WERI-Rb-1 (cell line): ENCODE results near the gene CAPN11.

Experiments
- DNase-seq: peaks from one replicate; pipeline ENCODE4 v3.0.0-alpha.2; 2020
- H3K27ac ChIP-seq: fragments of 250-450 bp; sonication (Bioruptor Pico); 2 replicates; pipeline ENCODE4 v1.5.1; 2020; ENCODE audit warnings: mild to moderate bottlenecking, moderate library complexity
- H3K27me3 ChIP-seq: fragments of 250-450 bp; sonication (Bioruptor Pico); 2 replicates; pipeline ENCODE4 v1.5.1; 2021; ENCODE audit warnings: mild to moderate bottlenecking, low read depth, moderate library complexity; ENCODE audit not compliant: insufficient read depth, severe bottlenecking
- H3K36me3 ChIP-seq: fragments of 250-450 bp; sonication (Bioruptor Pico); 2 replicates; pipeline ENCODE4 v1.5.1; 2020; ENCODE audit warnings: mild to moderate bottlenecking, moderate library complexity
- H3K4me3 ChIP-seq: 2 replicates; pipeline ENCODE4 v1.5.1; 2011; ENCODE audit warnings: low read depth, mild to moderate bottlenecking, control low read depth, low read length
- H3K9me3 ChIP-seq: fragments of 250-450 bp; sonication (Bioruptor Pico); 2 replicates; pipeline ENCODE4 v1.5.1; 2021; ENCODE audit warnings: mild to moderate bottlenecking, moderate library complexity; ENCODE audit not compliant: severe bottlenecking
- TF ChIP-seq, protein P1 (sequence below): IDR thresholded peaks from 2 replicates; pipeline ENCODE4 v1.5.1; 2011; ENCODE audit warnings: low read depth, mild to moderate bottlenecking, control low read depth, inconsistent platforms, low read length

Gene CAPN11

GRCh38 chr6:44221291-44221960 is 62.8 kb downstream of the CAPN11 start:
- Histone ChIP-seq H3K27ac (peak overlapping the region; percentile 3; the same call in 1 of the 2 replicates), H3K27me3 (no peaks in the 10 kb centered on the region), H3K36me3 (peaks cover 8% of the 10 kb centered on the region), H3K9me3 (no peaks in the 10 kb centered on the region), H3K4me3 (no peak overlapping the region)
- DNase-seq, result peak; percentile 92
- TF ChIP-seq, protein P1, sequence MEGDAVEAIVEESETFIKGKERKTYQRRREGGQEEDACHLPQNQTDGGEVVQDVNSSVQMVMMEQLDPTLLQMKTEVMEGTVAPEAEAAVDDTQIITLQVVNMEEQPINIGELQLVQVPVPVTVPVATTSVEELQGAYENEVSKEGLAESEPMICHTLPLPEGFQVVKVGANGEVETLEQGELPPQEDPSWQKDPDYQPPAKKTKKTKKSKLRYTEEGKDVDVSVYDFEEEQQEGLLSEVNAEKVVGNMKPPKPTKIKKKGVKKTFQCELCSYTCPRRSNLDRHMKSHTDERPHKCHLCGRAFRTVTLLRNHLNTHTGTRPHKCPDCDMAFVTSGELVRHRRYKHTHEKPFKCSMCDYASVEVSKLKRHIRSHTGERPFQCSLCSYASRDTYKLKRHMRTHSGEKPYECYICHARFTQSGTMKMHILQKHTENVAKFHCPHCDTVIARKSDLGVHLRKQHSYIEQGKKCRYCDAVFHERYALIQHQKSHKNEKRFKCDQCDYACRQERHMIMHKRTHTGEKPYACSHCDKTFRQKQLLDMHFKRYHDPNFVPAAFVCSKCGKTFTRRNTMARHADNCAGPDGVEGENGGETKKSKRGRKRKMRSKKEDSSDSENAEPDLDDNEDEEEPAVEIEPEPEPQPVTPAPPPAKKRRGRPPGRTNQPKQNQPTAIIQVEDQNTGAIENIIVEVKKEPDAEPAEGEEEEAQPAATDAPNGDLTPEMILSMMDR, result peak; percentile 99

DNA sequence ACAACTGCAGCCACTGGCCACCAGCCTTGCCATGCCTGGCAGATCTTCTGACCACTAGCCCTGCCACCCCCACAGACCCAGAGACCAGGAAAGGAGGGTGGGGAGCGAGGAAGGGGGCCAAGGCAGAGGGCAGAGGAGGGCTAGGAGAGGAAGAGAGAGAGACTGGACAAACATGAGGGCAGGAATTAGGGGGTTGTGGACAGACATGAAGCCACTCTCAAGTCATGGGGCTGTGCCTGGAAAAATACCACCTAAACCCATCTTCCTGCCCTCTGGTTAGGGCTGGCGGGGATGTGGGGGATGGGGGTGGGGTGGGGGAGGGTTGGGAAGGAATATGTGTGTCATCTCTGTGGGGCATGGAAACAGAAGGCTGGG is 63.3 kb downstream of the CAPN11 start:
- no peak for DNase-seq
- H3K4me3 ChIP-seq, result no peak overlapping the region
- H3K27me3 ChIP-seq, result no peaks in the 10 kb centered on the region
- H3K27ac ChIP-seq, result no peak overlapping the region
- H3K9me3 ChIP-seq, result no peaks in the 10 kb centered on the region
- TF ChIP-seq, protein P1, result no peak
- peaks cover 9% of the 10 kb centered on the region for H3K36me3 ChIP-seq

DNA sequence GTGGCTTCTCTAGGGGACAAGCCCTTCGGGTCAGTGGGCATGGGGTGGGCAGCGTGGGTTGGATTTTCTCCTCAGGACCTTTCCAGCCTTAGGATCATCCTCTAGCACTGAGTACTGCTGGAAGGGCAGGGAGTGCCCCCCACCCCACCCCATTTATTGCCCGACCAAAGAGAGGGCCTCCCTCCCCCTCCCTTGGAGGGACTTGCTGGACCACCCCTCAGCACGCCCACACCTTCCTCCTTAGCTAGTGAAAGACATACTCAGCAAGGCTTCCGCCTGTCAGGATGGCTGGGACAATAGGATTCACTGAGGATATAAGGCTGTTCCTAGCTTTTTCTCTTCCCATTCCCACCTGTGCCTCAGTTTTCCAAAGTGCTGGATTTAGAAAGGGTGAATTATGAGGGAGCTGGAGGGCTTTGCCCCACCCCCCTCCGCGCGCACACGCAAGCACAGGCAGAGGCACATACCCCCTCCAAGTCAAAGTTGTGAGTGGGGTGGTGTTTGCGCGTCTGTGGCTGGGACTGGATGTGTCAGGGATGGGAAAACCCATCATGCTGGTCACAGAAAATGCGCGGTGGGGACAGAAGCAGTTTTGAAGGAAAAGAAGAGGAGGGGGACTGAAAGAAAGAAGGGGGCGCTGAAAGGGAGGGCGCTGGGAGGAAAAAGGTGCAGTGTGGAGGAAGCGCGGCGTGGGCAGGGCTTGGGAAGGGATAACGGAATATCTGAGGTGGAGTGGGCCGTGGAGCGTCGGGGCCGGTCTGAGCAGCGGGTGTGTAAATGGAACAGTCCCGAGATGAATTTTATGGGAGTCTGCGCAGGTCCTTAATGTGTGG is 64.1 kb downstream of the CAPN11 start:
- Histone ChIP-seq H3K36me3 (peaks cover 17% of the 10 kb centered on the region), H3K4me3 (peak overlapping the region; percentile 52), H3K27ac (peak overlapping the region; percentile 91), H3K27me3 (no peaks in the 10 kb centered on the region), H3K9me3 (no peaks in the 10 kb centered on the region)
- TF ChIP-seq, protein P1, result no peak
- no peak for DNase-seq

DNA sequence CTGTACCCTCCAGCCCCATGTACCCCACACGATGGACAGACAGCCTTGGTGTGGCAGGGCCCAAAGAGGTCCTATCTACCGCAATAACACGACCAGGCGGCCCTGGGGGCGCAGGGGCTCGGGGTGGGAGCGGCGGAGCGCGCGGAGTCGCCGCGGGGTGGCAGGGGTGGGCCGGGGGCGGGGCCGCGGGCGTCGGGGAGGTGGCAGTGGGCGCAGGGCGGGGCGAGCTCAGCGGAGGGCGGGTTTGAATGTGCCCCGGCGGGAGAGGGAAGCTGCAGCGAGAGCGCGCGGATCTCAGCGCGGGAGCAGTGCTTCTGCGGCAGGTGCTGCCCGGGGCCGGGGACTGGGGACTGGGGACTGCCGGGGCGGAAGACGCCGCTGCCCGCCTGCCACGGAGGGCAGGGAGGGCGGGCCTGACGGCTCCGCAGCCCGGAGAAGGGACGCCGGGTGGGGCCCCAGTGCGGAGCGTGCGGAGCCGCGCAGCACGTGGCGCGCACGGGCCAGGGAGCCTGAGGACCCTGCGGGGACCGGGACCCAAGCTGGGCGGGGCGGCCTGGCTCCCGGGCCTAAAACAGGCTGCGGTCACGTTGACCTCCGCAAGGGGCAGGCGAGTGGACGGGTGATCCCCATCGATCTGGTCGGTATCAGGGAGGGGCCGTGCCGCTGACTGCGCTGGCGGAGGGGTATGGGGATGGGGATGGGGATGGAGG is 64.9 kb downstream of the CAPN11 start, which contains the start of gene SLC29A1:
Gene SLC29A1, plus strand, starts transcription at position 277 of the 710 bp plus-strand sequence. CDS start 3,719 bp downstream, outside the sequence.
- TF ChIP-seq, protein P1, result peak; percentile 67
- DNase-seq, result peak; percentile 97
- Histone ChIP-seq H3K36me3 (peaks cover 25% of the 10 kb centered on the region), H3K9me3 (no peaks in the 10 kb centered on the region), H3K4me3 (peak within 1 kb of the TSS; percentile 52), H3K27me3 (no peaks in the 10 kb centered on the region), H3K27ac (peak within 1 kb of the TSS; percentile 91)

DNA sequence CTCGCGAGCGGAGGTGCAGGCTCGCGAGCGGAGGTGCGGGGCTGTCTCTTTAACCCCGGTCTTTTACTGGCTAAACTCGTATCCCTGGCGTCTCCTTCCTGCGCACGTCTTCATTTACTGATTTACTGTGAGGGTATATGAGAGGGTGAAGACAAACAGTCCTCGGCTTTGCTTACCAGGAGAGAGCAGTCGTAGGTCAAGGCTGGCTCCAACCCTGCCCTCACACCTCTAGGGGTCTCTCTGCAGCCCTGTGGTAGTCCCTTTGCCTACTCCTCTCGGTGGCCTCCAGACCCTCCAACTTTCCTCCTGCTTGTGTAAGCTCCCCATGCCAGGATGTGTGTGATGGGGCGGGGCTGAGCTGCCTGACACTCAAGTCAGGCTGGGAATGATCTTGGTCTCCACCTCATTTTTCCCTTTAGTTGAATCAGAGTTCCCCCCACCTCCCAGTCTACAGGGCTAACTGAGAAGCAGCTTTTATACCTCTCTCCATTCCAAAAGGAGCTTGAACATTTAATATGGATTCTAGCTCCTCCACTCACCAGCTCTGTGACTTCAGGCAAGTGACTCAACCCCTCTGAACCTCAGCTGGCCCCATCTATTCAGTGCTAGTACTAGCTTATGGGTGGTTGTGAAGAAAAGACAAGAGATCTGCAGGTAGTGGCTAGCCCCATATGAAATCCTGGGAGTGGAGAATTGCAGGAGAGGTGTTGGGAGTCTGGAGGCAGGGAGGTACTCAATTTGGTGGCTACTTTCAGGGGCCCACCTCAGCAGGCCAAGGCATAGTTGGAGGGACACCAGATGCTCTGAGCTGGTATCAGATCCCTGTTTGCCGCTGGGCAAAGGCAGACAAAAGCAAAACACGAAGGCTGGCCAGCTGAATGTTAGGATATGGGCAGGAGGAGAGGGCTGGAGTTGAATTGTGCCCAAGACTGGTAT is 65.7 kb downstream of the CAPN11 start:
- Histone ChIP-seq H3K4me3 (peak overlapping the region; percentile 52), H3K27ac (peak overlapping the region; percentile 91), H3K27me3 (no peaks in the 10 kb centered on the region), H3K36me3 (peaks cover 33% of the 10 kb centered on the region), H3K9me3 (no peaks in the 10 kb centered on the region)
- TF ChIP-seq, protein P1, result peak; percentile 65
- peak; percentile 66 for DNase-seq
